HG02973 (cell line): ENCODE data around the gene COMMD9.

Experiments
- ATAC-seq: cut with Tn5 transposase; IDR thresholded peaks from one replicate; pipeline ENCODE4 v1.9.1; 2021; ENCODE audit warnings: moderate library complexity; ENCODE audit not compliant: unreplicated experiment

Gene COMMD9

GRCh38 chr11:36228689-36229088 lies 60.5 kb downstream of the COMMD9 start:
- ATAC-seq: no peak

GRCh38 chr11:36227044-36227443 lies 62.2 kb downstream of the COMMD9 start:
- no peak for ATAC-seq

GRCh38 chr11:36224209-36224882 lies 64.9 kb downstream of the COMMD9 start:
- no peak for ATAC-seq

- no peak for ATAC-seq
Measured at GRCh38 chr11:36222831-36223635, 66.2 kb downstream of the COMMD9 start.
